Heart right ventricle (tissue), 16 donors: ENCODE results near the gene TEX29. TPM values are rescaled to one million over a fixed set of nuclear protein-coding genes. Genes with fewer than 3 reads are reported as not detected.

Source experiments
- ATAC-seq, 8 donors: fragments of 200-7000 bp; cut with Tn5 transposase; one replicate each; pipeline ENCODE4 v1.9.1; 2020; ENCODE audit warnings: mild to moderate bottlenecking in 8 of 8, moderate library complexity in 8 of 8, moderate number of reproducible peaks in 1 of 8
- DNase-seq, 2 donors: peaks; one replicate each; pipeline ENCODE4 v3.0.0-alpha.2; 2020
- H3K27ac ChIP-seq, 10 donors: fragments of 200-600 bp; sonication (generic) in 2 of 10; one replicate each; pipeline versions ENCODE4 v1.5.0 to v1.8.0; 2020 to 2022; ENCODE audit warnings: mild to moderate bottlenecking in 3 of 10
- H3K27me3 ChIP-seq, 7 donors: fragments of 200-600 bp; one replicate each; pipeline ENCODE4 v1.8.0; 2021 to 2022; ENCODE audit warnings: mild to moderate bottlenecking in 2 of 7
- H3K36me3 ChIP-seq, 9 donors: fragments of 200-600 bp; sonication (generic) in 1 of 9; one replicate each; pipeline versions ENCODE4 v1.5.0 to v1.8.0; 2020 to 2022; ENCODE audit warnings: mild to moderate bottlenecking in 2 of 9
- H3K4me1 ChIP-seq, 9 donors: fragments of 200-600 bp; sonication (generic) in 1 of 9; one replicate each; pipeline versions ENCODE4 v1.5.0 to v1.8.0; 2020 to 2022; ENCODE audit warnings: mild to moderate bottlenecking in 4 of 9
- H3K4me3 ChIP-seq, 10 donors: fragments of 200-600 bp; sonication (generic) in 2 of 10; one replicate each; pipeline versions ENCODE4 v1.5.0 to v1.8.0; 2020 to 2022; ENCODE audit warnings: mild to moderate bottlenecking in 7 of 10, moderate library complexity in 2 of 10
- H3K9me3 ChIP-seq, 11 donors: fragments of 200-600 bp in 10 of 11; sonication (generic) in 2 of 11; one replicate each; pipeline versions ENCODE4 v1.5.0 to v1.8.0; 2013 to 2022; ENCODE audit warnings: mild to moderate bottlenecking in 2 of 11, control low read depth in 1 of 11, moderate library complexity in 1 of 11
- WGBS, 2 donors: extraction: QIAGEN DNeasy Blood & Tissue Kit; methylation state at CpG; one replicate each; pipeline ENCODE4 v1.1.7; 2013; ENCODE audit warnings: inconsistent platforms in 1 of 2; 5-methylcytosine and 5-hydroxymethylcytosine counted together
- intact Hi-C, 10 donors: fragments of 100-400 bp; cut with DNase I; formaldehyde crosslinking; loops; one replicate each; pipeline versions ENCODE4 v1.11.1 to v1.14.2; 2022
- polyA plus RNA-seq, 2 donors: library from polyadenylated mRNA; stranded (reverse); fragments of 200-250 nt; gene quantifications; one replicate each; pipeline ENCODE4 v1.2.3, GENCODE V29; 2013
- total RNA-seq, 10 donors: library from RNA; stranded (reverse); fragmentation: NEBNext Ultra II Directional in 3 of 10; extraction: Animal tissue kit (Norgen Biotek cat#: 25700) in 3 of 10; gene quantifications; one replicate each; pipeline versions ENCODE4 v1.2.1 to v1.2.4, GENCODE V29; 2021 to 2023
- TF ChIP-seq, protein P1 (sequence below), 9 donors: fragments of 200-600 bp; sonication (generic) in 2 of 9; IDR thresholded peaks; one replicate each; pipeline versions ENCODE4 v1.5.0 to v1.8.0; 2021 to 2022; ENCODE audit warnings: antibody characterized with exemption in 9 of 9, mild to moderate bottlenecking in 5 of 9, moderate library complexity in 1 of 9
- donor health status: Arrhythmogenic right ventricular cardiomyopathy.
- donor health status: ischemic (EF 13 %, LVEDD 7.1; RV severe dilation, severe dysfunction).
- donor health status: healthy with polysubstance abuse.
- donor health status: DM: no; HTN: yes; CAD: no.
- donor health status: DM: no; HTN: no; CAD: no.
- donor health status: ischemic (EF 25% LVEDD 6.9; RV normal size, moderate dysfunction).
- donor health status: ischemic (EF 25% LVEDD 5.7; RV mildly dilated, moderate dysfunction).
- donor health status: healthy.
- donor health status: DM: yes; HTN: yes; CAD: no.
- donor health status: Ischemic cardiomyopathy.
- donor health status: ischemic (EF 35%, LVEDD 5.7; RV mildly dilated, moderate dysfunction).
- donor health status: nonischemic (EF 11% LVEDD 7.7; RV severe dilation, severe dysfunction).
- donor health status: DM: yes; HTN: yes; CAD: no.
- donor health status: PGD.
- donor health status: ischemic (EF 29% LVEDD 5.4; RV normal size, mild dysfunction).
- donor health status: nonischemic (EF 23%, LVEDD 6.1; RV moderate dilation, normal function).

The TEX29 gene
- total and polyA plus RNA-seq, 12 donors = 0.22 to 1.1 (median 0.42) TPM; not detected in 6

DNA sequence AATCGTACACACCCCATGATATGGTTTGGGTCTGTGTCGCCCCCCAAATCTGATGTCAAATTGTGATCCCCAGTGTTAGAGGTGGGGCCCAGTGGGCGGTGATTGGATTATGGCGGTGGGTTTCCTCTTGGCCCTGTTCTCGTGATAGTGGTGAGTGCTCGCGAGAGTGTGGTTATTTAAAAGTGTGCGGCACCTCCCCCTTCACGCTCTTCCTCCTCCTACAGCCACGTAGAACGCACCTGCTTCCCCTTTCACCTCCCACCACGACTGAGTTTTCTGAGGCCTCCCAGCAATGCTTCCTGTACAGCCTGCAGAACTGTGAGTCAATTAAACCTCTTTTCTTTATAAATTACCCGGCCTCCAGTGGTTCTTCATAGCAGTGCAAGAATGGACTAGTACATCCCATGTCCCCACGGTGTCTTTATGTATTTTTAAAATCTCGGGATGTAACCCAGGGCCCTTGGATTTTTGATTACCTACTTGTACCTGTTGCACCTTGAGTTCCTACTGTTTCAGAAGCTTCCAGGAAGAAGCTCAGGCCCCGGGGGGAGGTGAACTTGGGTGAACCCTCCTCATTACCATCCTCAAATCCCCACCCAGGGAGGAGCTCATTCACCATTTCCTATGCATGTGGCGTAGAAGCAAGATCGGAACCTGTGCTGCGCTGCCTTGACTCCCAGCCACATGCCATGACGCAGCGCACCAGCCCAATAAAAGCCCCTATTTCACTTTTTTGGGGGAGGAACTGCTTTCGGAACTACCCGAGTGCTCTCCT lies 52.4 kb downstream of the TEX29 start:
- no peaks in the 10 kb centered on the region for H3K36me3 ChIP-seq

DNA sequence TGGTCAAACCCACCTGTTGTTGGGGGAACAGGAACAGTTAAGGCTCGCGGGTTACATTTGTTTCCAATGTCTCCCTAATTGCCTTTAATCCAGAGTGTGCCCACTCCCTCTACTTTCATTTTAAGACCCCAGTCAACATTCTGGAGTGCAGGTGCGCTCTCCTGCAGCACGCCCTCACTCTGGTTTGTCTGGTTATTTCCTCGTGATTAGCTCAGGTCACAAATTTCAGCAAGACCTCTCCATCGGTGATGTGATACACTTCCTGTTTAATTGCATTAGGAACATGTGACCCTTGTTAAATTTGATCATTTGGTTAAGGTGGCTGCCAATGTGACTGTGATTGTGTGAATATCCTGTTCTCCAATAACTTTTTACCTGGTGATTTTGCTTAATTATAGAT lies 53.0 kb downstream of the TEX29 start:
- Histone ChIP-seq H3K4me1 (no peaks in the 10 kb centered on the region), H3K27ac (no peak overlapping the region), H3K9me3 (no peaks in the 10 kb centered on the region), H3K27me3 (peaks cover 0 to under 1% (median 0%) of the 10 kb centered on the region in 7 donors), H3K4me3 (no peak overlapping the region), H3K36me3 (no peaks in the 10 kb centered on the region)
- 83 to 84% methylated on average over 6 of the region's 6 CpGs for WGBS, 2 donors
- ATAC-seq (no peak), DNase-seq (no peak)
- intact Hi-C loops = no loop called here
- TF ChIP-seq, protein P1, sequence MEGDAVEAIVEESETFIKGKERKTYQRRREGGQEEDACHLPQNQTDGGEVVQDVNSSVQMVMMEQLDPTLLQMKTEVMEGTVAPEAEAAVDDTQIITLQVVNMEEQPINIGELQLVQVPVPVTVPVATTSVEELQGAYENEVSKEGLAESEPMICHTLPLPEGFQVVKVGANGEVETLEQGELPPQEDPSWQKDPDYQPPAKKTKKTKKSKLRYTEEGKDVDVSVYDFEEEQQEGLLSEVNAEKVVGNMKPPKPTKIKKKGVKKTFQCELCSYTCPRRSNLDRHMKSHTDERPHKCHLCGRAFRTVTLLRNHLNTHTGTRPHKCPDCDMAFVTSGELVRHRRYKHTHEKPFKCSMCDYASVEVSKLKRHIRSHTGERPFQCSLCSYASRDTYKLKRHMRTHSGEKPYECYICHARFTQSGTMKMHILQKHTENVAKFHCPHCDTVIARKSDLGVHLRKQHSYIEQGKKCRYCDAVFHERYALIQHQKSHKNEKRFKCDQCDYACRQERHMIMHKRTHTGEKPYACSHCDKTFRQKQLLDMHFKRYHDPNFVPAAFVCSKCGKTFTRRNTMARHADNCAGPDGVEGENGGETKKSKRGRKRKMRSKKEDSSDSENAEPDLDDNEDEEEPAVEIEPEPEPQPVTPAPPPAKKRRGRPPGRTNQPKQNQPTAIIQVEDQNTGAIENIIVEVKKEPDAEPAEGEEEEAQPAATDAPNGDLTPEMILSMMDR (IDR thresholded peaks at IDR 0.05) = no peak

More for the DNA sequence above, 52.4 kb downstream of the TEX29 start:
- intact Hi-C loops = no loop called here
- Histone ChIP-seq H3K27ac (no peak overlapping the region), H3K4me1 (no peaks in the 10 kb centered on the region), H3K9me3 (no peaks in the 10 kb centered on the region), H3K27me3 (no peaks in the 10 kb centered on the region), H3K4me3 (no peak overlapping the region)
- WGBS, 2 donors = 78 to 85% methylated on average over 23 of the region's 23 CpGs
- no peak for DNase-seq
- no peak for ATAC-seq
- TF ChIP-seq, protein P1 (IDR thresholded peaks at IDR 0.05) = no peak

DNA sequence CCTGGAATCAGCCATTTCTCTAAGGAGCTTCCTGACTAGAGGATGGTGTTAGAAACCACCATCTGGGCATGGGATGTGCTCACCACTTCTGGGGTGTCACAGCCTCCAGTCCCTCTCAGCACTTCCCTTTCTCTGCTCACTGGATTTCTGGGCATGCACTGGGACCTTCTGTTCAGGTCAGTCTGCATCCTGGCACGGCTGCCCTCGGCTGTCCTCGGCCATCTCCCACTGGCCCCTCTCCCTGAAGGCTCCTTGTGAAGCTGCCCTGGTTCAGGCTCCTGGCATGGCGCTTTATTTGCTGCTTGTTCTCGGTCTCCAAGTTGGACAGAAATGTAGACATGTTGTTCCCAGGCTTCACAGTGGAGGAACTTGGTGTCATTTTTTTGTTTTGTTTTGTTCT lies 60.0 kb downstream of the TEX29 start:
- Histone ChIP-seq H3K36me3 (no peaks in the 10 kb centered on the region), H3K4me1 (no peaks in the 10 kb centered on the region), H3K9me3 (peaks cover 0 to 6% (median 0%) of the 10 kb centered on the region in 11 donors), H3K27me3 (peaks cover 0 to 23% (median 5%) of the 10 kb centered on the region in 7 donors), H3K27ac (no peak overlapping the region), H3K4me3 (no peak overlapping the region)
- intact Hi-C loops = no loop called here
- WGBS, 2 donors = 75 to 91% methylated on average over 5 of the region's 5 CpGs
- DNase-seq = no peak
- TF ChIP-seq, protein P1 (IDR thresholded peaks at IDR 0.05) = no peak
- ATAC-seq = no peak

DNA sequence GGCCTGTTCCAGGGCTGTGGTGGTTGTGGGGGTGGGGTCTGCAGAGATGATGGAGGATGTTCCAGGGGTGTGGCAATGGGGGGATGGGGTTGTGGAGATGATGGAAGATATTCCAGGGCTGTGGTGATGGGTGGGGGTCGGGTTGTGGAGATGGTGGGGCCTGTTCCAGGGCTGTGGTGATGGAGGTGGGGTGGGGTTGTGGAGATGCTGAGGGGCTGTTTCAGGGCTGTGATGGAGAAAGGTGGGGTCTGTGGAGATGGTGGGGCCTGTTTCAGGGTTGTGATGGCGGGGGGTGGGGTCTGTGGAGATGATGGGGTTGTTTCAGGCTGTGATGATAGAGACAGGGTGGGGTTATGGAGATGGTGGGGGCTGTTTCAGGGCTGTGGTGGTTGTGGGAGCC lies 62.0 kb downstream of the TEX29 start:
- 18 to 26% methylated on average over 2 of the region's 2 CpGs for WGBS, 2 donors
- no peak for ATAC-seq
- intact Hi-C loops = no loop called here
- H3K36me3 ChIP-seq = no peaks in the 10 kb centered on the region
- H3K4me1 ChIP-seq = no peaks in the 10 kb centered on the region
- H3K4me3 ChIP-seq = no peak overlapping the region
- no peak overlapping the region for H3K27ac ChIP-seq
- peaks cover 0 to 29% (median 7%) of the 10 kb centered on the region in 7 donors for H3K27me3 ChIP-seq
- no peak for DNase-seq
- peaks cover 0 to 6% (median 0%) of the 10 kb centered on the region in 11 donors for H3K9me3 ChIP-seq
- TF ChIP-seq, protein P1 (IDR thresholded peaks at IDR 0.05) = no peak
